Neural crest cell (in vitro differentiated cells): ENCODE data around the gene DQX1. TPM values are rescaled to one million over a fixed set of nuclear protein-coding genes. Genes with fewer than 3 reads are reported as not detected.

Source experiments
- DNase-seq: peaks from one replicate; pipeline ENCODE4 v3.0.0; 2021; ENCODE audit warnings: low read depth, mixed read lengths, low spot score
- H3K27ac Mint-ChIP-seq: one replicate; pipeline ENCODE4 v1.8.0; 2021; ENCODE audit warnings: mild to moderate bottlenecking, mixed read lengths; ENCODE audit not compliant: unreplicated experiment
- H3K27me3 Mint-ChIP-seq: 2 replicates; pipeline ENCODE4 v1.8.0; 2021; ENCODE audit warnings: low read depth, mild to moderate bottlenecking, mixed read lengths
- H3K36me3 Mint-ChIP-seq: 2 replicates; pipeline ENCODE4 v1.8.0; 2021; ENCODE audit warnings: low read depth, mild to moderate bottlenecking, mixed read lengths
- H3K4me1 Mint-ChIP-seq: 2 replicates; pipeline ENCODE4 v1.8.0; 2021; ENCODE audit warnings: mixed read lengths
- H3K4me3 Mint-ChIP-seq: one replicate; pipeline ENCODE4 v1.8.0; 2021; ENCODE audit warnings: mild to moderate bottlenecking, mixed read lengths
- H3K9me3 Mint-ChIP-seq: 2 replicates; pipeline ENCODE4 v1.8.0; 2021; ENCODE audit warnings: mixed read lengths
- total RNA-seq: library from RNA; stranded (reverse); gene quantifications from 2 replicates; pipeline ENCODE4 v1.2.1, GENCODE V29; 2021
- TF ChIP-seq, protein P1 (sequence below): fragments of 200-600 bp; sonication (generic); conservative IDR thresholded peaks from 2 replicates; pipeline ENCODE4 v1.5.0; 2021; ENCODE audit warnings: antibody characterized with exemption, mild to moderate bottlenecking

The DQX1 gene
- total RNA-seq, 1 donor from 2014 or later = 0.49 TPM

DNA sequence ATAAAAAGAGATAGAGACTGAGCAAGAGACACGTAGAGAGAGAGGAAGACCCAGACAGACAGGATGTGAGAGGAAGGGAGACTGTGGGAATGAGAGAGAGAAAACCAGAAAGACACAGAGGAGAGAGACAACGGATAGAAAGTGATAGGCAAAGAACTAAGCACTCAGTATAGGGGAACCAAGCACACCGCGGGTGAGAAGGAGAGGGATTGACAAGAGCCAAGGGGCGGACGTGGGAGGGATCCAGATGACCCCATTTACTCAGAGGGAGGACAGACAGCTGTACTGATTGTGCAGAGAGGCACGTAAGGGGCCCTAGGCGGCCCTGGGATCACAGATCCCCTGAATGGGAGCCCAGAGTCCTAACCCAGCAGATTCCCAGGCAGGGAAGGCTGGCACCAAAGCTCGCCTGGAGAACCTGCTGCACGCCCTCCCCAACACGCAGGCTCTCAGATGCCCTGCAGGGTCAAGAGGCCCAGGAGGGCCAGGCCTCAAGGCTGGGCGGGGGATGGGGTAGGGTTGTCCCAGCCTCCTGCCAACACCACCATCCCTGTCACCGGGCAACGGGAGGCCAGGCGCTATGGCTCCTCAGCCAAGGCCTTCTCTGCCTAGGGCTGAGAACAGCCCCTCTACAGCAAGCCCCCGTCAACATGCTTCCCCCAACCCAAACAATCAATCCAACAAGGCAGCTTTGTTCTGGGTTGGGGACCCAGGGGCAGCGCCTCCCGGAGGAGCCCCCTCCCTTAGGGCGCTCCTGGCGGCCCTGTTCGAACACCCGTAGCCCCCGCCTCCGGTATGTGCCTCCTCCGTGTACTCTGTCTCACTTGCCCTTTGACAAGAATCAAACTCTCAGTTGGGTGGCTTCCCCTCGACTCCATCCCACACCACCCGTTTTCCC lies 27.1 kb upstream of the DQX1 start:
- H3K4me1 Mint-ChIP-seq = peaks cover 45% of the 10 kb centered on the region
- TF ChIP-seq, protein P1, sequence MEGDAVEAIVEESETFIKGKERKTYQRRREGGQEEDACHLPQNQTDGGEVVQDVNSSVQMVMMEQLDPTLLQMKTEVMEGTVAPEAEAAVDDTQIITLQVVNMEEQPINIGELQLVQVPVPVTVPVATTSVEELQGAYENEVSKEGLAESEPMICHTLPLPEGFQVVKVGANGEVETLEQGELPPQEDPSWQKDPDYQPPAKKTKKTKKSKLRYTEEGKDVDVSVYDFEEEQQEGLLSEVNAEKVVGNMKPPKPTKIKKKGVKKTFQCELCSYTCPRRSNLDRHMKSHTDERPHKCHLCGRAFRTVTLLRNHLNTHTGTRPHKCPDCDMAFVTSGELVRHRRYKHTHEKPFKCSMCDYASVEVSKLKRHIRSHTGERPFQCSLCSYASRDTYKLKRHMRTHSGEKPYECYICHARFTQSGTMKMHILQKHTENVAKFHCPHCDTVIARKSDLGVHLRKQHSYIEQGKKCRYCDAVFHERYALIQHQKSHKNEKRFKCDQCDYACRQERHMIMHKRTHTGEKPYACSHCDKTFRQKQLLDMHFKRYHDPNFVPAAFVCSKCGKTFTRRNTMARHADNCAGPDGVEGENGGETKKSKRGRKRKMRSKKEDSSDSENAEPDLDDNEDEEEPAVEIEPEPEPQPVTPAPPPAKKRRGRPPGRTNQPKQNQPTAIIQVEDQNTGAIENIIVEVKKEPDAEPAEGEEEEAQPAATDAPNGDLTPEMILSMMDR = no peak
- peak; percentile 52 for DNase-seq
- peaks cover 9% of the 10 kb centered on the region for H3K36me3 Mint-ChIP-seq
- peaks cover 10% of the 10 kb centered on the region for H3K27me3 Mint-ChIP-seq
- peak overlapping the region; percentile 96 for H3K4me3 Mint-ChIP-seq
- H3K27ac Mint-ChIP-seq = peak overlapping the region; percentile 95
- no peaks in the 10 kb centered on the region for H3K9me3 Mint-ChIP-seq

DNA sequence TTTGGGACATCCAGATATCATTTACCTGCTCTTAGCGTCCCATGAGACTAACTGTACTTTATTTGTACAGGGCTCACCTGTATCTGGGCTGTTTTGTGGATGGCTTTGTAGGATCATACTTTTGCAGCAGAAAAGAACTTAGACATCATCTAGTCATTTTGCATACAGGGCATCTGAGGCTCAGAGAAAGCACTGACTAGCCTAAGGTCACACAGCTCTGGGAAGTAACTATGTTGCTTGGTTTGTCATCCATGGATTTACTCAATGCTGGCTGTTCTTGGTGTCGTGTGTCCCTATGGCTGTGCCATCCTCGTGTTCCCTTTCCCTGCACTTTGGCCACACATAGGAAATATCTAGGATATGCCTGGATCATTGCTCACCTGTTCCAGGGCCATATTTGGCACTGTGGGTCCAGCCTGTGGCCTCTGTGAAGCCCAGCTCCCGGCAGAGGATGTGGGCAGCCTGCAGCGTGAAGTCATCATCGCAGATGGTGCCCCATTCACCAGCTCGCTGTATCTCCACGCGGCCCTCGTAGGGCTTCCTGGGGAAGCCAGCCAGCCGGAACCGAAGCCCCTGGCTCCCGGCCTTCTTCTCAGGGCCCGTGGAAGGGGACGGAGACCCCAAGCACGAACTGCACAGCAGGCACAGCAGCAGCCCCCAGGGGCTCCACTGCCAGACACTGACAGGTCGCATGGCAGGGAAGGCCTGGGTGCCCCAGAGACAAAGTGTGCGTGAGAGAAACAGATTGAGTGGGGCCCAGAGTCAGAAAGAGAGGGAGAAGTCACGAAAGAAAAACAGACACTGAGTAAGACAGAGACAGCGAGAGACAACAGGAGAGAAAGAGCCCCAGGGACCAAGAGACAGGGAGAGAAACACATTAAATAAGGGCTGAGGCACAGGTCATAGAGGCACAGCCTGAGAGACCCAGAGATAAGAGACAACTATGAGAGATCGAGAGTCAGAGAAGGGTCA lies 26.2 kb upstream of the DQX1 start:
- H3K27ac Mint-ChIP-seq = peak overlapping the region; percentile 85
- H3K9me3 Mint-ChIP-seq = no peaks in the 10 kb centered on the region
- no peak for DNase-seq
- peaks cover 12% of the 10 kb centered on the region for H3K27me3 Mint-ChIP-seq
- peaks cover 47% of the 10 kb centered on the region for H3K4me1 Mint-ChIP-seq
- TF ChIP-seq, protein P1 = no peak
- peaks cover 9% of the 10 kb centered on the region for H3K36me3 Mint-ChIP-seq
- peak overlapping the region; percentile 96 for H3K4me3 Mint-ChIP-seq

- Mint-ChIP-seq H3K4me1 (peaks cover 47% of the 10 kb centered on the region), H3K27ac (no peak overlapping the region), H3K27me3 (peaks cover 12% of the 10 kb centered on the region), H3K36me3 (peaks cover 9% of the 10 kb centered on the region), H3K4me3 (peak overlapping the region; percentile 96), H3K9me3 (no peaks in the 10 kb centered on the region)
- DNase-seq = no peak
- TF ChIP-seq, protein P1 = no peak
Measured at GRCh38 chr2:74551530-74551929, 25.5 kb upstream of the DQX1 start.

GRCh38 chr2:74550231-74550630 lies 24.2 kb upstream of the DQX1 start:
- DNase-seq = no peak
- no peaks in the 10 kb centered on the region for H3K9me3 Mint-ChIP-seq
- H3K4me1 Mint-ChIP-seq = peaks cover 47% of the 10 kb centered on the region
- peak overlapping the region; percentile 85 for H3K4me3 Mint-ChIP-seq
- H3K27me3 Mint-ChIP-seq = peaks cover 12% of the 10 kb centered on the region
- no peak overlapping the region for H3K27ac Mint-ChIP-seq
- TF ChIP-seq, protein P1 = no peak
- H3K36me3 Mint-ChIP-seq = peaks cover 9% of the 10 kb centered on the region
